ENCODE results near the gene LAMA4. TPM values are rescaled to one million over a fixed set of nuclear protein-coding genes. Genes with fewer than 3 reads are reported as not detected.

LAMA4 gene
- total RNA-seq, 4 donors from 2014 or later, result 189 to 459 (median 376) TPM

DNA sequence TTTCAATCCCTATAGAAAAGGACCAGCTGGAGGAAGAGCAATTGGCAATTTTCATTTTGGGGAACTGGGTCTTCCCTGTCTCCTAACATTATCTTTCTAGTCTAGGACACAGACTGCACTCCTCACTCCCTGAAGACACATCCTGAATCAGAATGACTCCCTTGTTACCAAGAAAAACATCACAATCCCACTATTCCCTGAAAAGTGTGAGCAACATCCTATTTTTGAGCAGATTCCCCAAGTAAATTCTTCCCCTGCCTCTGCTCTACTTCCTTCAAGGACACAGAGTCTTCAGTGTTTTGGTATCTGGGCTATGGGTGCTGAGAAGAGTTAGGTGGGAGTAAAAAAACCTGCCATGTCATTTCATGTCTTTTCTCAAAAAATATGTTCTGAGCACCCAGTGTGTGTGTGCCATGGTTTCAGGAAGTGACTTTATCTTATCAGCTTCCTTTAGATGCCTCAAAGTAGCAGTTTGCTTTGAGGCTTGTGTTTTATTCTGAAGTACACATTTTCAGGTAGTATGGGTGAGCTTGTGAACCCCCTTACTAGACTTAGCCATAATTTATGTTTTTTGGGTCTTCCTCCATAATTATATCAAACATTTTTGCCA is 12.4 kb downstream of the LAMA4 start:
- TF ChIP-seq, protein P1, sequence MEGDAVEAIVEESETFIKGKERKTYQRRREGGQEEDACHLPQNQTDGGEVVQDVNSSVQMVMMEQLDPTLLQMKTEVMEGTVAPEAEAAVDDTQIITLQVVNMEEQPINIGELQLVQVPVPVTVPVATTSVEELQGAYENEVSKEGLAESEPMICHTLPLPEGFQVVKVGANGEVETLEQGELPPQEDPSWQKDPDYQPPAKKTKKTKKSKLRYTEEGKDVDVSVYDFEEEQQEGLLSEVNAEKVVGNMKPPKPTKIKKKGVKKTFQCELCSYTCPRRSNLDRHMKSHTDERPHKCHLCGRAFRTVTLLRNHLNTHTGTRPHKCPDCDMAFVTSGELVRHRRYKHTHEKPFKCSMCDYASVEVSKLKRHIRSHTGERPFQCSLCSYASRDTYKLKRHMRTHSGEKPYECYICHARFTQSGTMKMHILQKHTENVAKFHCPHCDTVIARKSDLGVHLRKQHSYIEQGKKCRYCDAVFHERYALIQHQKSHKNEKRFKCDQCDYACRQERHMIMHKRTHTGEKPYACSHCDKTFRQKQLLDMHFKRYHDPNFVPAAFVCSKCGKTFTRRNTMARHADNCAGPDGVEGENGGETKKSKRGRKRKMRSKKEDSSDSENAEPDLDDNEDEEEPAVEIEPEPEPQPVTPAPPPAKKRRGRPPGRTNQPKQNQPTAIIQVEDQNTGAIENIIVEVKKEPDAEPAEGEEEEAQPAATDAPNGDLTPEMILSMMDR (IDR thresholded peaks at IDR 0.05), result no peak
- DNase-seq (ENCODE audit: low spot score), result no peak
- no peak for ATAC-seq (ENCODE audit: low FRiP score)

DNA sequence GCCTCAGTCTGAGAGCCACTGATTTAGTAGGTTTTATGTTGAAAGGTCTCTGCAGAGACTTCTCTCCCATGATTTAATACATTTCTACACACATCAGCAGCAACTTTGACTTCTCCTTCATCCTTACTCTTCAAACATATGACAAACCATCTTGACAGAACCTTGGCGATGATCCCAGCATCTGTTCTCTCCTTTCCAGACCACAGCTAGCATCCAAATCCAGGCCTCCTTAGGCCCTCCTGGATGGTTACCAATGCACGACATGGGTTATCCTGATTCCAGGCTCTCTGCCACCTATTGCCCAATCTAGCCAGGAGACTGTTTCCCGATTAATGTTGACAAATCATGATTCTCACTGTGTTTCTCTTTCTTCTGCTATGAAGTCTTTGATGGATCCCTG is 16.8 kb downstream of the LAMA4 start:
- TF ChIP-seq, protein P1 (IDR thresholded peaks at IDR 0.05), result no peak
- no peak for DNase-seq (ENCODE audit: low spot score)
- peak; percentile 76 for ATAC-seq (ENCODE audit: low FRiP score)

DNA sequence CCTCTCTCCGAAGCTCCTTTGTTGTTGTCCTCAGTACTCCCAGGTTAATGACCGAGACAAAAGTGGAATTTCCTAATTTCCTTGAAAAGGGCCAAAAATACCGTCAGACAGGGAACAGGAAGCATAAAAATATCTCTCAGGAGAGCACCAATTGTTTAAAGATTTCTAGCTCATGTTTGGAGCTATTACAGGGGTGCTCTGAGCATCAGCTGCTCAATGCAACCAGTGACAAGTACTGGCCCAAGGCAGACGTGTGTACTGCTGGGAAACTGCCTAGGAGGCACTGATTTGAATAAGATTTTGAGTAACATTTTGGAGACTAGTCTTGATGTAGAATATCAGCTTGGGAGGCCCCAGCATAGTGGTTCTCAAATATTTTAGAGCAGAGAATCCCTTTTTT is 17.3 kb downstream of the LAMA4 start:
- no peak for DNase-seq (ENCODE audit: low spot score)
- ATAC-seq (ENCODE audit: low FRiP score), result no peak
- TF ChIP-seq, protein P1 (IDR thresholded peaks at IDR 0.05), result no peak

DNA sequence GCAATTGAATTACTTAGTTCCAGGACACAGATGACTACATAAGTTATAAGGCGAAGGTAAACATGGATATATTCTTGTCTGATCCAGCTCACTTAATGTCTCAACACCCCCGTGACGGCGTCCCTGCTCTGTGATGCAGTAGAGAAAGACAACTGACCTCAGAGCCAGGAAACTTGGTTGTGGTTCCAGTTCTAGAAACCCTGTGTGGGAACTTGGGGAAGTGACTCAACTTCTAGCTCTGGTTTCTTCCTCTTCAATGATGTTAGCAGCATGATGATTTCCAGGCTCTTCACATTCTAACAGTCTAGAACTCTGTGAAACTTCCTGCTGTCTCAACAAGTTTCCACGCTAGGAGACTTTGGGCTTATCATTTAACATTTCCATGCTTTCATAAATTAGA is 18.4 kb downstream of the LAMA4 start:
- DNase-seq (ENCODE audit: low spot score) (no peak), ATAC-seq (ENCODE audit: low FRiP score) (no peak)
- TF ChIP-seq, protein P1 (IDR thresholded peaks at IDR 0.05), result no peak

DNA sequence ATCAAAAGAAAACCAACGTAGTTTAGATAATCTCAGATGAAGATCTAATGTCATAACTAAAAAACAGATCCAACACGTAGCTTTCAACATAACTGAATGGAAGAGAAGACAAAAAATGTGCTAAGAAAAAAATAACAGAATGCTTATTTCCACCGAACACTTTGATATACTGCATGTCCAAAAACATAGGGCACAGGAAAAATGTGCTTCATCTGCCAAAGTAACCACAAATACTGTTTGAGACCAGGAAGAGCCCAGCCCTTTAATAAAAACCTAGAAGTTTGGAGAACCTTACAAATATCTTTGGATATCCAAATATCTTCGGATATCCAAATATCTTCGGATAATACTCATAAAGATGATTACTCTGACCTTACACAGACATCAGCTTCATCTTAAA is 19.8 kb downstream of the LAMA4 start:
- DNase-seq (ENCODE audit: low spot score) (no peak), ATAC-seq (ENCODE audit: low FRiP score) (no peak)
- TF ChIP-seq, protein P1 (IDR thresholded peaks at IDR 0.05), result no peak

DNA sequence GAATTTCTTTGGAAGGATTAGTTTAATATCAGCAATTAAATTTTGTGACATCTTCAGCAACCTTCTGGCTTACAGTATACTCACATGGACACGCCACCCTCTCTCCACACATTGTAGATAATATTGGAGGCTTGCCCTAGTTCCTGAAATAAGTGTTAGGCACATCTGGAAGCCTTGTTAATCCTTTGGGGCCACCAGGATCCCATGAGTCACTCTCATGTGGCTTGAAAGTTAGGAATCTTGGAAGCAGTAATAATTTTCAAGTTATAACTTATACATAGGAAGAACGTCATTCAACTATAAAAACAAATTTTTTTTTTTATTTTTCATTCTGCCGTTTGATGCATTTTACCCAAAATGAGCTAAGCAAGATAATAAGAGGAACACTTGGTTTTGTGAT is 20.5 kb downstream of the LAMA4 start:
- DNase-seq (ENCODE audit: low spot score), result no peak
- TF ChIP-seq, protein P1 (IDR thresholded peaks at IDR 0.05), result no peak
- ATAC-seq (ENCODE audit: low FRiP score), result no peak

DNA sequence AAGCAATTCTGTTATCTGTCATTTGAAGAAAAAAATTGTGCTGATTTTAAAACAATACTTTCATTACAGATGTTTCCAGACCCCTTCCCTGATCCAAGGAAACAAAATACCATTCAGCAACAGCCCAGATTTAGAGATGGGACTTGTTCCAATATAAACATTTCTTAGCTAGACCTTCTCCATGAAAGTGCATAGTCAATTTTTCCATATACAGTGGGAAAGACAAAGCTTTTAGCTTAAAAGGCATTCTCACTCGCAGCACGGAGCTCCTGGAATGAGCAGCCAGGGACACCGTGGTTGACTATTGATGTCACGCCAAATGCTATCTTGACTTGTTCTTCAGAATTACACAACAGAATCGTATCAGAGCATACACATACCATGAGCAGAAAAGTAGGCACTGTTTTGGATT is 21.5 kb downstream of the LAMA4 start:
- no peak for DNase-seq (ENCODE audit: low spot score)
- TF ChIP-seq, protein P1 (IDR thresholded peaks at IDR 0.05), result no peak
- ATAC-seq (ENCODE audit: low FRiP score), result peak; percentile 19

All from omental fat pad (tissue), 4 donors.